NCI-H510A (cell line): ENCODE data around the gene IFITM5.

Experiments
- DNase-seq: peaks from one replicate; lab custom pipeline; 2025; lab: John Stamatoyannopoulos, UW

Gene IFITM5

DNA sequence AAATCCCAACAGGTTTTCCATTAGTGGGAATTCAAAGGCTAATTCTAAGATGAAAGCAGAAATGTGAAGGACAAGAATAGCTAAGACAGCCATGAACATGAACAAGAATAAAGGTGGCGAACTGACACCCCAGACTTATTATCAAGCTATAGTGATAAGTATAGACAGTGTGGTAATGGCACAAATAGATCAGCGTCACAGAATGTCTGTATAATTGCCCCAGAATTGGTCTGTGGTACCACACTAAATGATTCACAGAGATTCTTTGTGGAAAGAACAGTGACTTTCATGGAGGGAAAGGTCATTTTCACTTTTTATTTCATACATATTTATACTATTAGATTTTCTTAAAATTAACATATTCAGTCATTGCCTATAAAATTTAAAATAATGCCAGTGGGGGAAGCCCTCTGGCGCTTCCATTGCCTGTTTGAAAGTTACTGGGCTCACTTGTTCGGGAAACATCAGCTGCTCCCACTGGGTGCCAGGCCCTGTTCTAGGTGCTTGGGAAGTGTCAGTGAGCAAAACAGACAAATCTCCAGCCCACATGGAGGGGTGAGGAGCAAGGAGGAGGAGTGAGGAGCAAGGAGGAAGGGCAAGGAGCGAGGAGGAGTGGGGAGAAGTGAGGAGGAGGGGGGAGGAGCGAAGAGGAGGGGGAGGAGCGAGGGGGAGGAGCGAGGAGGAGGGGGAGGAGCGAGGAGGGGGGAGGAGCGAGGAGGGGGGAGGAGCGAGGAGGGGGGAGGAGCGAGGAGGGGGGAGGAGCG is 32.5 kb downstream of the IFITM5 start:
- DNase-seq, result no peak

DNA sequence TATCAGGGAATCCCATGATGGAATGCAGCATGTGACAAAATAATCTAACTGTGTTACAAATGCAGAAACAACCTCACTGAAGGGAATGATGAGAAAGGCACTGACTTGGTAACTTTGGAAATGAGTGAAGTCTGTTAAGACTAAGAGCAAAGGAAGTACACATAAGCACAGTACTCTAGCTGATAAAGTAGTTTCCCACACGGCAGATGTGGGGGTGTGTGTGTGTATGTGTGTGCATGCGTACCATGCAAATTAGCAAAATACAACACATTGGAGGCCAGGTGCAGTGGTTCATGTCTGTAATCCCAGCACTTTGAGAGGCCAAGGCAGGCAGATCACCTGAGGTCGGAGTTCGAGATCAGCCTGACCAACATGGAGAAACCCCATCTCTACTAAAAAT is 37.7 kb downstream of the IFITM5 start:
- no peak for DNase-seq

DNA sequence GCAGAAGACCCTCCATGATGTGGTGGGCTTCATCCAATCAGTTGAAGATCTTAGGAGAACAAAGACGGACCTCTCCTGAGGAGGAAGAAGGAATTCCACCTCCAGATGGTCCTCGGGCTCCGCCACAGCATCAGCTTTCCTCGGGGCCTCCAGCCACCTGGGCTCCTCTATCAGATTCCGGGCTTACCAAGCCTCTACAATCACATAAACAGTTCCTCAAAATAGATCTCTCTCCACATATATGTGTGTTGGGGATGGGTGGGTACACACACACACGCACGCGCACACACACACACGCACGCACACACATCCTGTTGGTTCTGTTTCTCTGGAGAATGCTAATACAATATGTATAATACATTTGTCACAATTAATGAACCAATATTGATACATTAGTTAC is 39.9 kb downstream of the IFITM5 start:
- DNase-seq, result no peak

DNA sequence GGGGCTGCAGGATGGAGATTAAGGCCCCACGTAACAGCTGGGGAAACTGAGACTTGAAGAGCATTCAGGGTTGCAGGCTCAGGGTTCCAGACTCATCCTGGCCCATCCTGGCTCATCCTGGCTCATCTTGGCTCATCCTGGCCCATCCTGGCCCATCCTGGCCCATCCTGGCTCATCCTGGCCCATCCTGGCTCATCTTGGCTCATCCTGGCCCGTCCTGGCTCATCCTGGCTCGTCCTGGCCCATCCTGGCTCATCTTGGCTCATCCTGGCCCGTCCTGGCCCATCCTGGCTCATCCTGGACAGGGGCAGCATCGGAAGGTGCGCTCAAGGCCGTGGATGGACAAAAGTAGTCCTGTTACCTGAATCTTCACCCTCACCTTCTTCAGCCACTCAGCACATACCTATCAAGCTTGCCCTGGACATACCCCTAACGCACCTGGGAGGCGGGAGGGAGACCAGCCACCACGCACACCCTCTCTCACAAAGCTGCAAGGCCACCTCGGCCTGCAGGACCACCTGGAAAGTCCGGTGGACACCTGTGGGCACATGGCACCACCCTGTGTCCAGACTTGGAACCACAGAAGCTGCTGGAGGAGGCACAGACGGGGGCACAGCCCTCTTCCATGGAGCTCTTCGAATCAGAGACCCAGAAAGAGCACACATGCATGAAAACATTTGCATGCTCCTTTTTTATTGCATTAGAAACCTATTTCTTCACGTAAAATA is 41.4 kb downstream of the IFITM5 start:
- no peak for DNase-seq

DNA sequence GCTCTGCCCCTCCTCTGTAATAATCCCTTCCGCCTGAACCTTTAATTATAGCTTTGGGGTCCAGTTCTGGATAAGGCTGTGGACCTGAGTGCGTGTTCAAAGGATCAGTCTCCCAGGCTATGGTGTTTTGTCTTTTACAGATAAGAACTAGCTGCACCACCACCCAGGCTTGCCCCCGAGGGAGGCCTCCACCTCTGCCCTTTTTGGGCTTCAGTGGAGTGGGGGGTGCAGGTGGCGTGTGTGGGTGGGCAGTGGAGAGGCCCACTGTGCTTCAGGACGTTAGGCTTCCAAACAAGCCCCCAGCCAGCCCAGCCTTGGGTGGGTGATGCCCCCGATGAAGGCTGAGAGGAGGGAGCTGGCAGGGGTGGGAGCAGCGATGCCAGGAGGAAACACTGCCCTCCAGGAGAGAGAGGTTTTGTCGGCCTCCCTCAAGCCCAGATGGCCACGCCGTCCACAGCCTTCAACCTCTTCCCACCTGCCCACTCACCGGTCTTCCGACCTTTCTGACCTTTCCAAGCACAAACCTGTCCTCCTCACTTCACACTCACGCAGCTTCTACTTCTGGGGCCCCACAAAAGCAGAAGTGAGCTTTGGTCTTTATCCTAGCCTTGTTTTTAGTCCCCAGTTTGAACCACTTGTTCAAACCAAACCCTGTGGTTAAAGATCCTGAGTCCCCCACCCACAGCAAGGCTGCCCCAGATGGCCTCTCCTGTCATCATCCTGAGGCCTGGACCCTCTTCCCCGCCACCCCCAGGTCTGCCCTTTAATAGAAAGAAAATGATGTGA is 42.2 kb downstream of the IFITM5 start:
- no peak for DNase-seq

DNA sequence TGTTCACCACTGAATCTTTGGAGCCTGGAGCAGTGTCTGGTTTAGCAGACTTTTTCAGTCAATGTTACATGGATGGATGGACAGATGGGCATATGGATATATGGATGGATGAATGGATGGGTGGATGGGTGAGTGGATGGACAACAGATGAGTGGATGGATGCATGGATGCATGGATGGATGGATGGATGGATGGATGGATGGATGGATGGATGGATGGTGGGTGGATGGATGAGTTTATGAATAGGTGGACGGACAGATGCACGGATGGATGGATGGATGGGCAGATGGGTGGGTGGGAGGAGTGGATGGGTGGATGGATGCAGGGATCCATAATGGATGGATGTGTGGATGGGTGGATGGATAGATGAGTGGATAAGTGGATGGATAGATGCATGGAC is 43.5 kb downstream of the IFITM5 start:
- no peak for DNase-seq

DNA sequence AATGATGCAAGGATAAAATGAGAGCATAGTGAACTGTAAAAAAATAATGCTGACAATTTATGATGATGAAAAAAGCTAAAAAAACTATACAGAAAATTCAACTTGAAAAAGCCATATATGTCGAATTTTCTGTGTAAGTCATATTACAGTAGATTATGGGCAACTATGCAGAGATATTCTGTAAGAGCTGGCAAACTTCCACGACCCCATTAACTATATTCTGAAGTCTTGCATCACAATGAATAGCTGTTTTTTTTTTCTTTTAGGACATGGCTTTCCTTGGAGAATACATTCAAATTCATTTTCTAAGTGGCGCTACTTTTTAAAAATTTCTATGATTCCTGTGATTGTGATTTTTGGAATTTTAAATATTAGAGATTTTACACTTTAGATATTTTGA is 44.1 kb downstream of the IFITM5 start:
- no peak for DNase-seq

DNA sequence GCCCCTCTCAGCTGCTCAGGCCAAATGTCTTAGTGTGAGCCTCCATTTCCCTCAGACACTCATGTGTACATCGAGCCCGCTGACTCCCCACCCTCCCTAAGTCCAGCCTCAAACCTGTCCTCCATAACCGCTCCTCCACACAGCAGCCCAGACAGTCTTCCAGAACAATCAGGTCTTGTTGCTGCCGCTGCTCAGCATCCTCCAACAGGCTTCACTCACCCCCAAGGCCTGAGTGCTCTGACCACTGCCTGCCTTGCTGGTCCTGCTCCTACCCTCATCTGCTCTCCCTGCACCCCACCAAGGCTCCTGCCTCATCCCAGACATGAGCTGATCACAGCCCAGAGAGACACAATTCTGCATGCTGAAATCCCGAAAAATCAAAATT is 45.4 kb downstream of the IFITM5 start:
- no peak for DNase-seq

DNA sequence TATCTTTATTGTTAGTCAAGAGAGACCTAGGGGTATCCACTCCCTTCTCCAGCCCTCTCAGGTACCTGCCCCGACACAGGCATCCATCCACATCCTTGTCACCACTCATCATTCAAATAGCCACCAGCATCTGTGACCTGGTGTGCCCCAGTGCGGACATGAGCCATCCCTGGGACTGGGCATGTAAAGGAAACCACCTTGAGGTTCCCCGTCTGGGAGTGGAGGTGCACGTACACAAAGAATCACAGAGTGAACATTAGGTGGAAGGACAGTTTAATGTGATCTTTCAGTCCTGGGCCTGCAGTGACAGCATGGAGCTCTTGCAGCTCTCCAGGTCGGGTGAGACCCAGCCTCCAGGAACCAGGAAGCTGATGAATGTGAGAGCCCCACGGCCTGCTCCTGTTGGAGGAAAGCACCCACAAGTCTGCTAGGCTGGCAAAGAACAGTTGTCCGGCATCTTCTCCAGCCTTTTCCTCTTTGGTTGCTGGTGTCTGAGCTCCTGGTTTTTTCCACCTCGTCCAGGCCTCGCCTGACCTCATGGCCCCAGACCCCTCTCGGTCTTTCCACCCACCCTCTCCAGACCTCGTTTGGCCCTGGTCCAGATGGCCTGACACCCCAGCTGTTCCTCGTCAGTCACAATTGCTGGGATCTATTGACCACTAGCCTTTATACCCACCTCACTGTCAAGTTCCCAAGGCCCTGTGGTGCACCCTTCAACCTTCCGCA is 46.0 kb downstream of the IFITM5 start:
- no peak for DNase-seq

DNA sequence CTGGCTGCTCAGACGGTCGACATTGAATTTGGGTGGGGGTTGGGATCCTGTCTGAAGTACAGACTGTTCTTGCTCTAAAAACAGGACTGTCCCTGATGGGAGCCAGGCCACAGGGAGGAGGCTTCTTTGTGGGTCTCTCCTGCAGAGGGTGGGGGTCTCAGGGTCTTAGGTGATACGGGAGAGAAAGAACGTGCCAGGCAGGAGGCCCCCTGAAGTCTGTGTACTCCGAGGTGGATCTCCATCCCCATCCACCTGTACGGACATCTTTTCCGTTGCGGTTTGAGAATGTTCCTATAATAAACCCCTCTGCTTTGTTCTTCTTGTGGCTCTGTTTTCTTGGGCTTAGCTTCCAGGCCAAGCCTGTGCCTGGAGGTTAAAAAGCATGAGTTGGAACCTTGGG is 46.7 kb downstream of the IFITM5 start:
- no peak for DNase-seq

DNA sequence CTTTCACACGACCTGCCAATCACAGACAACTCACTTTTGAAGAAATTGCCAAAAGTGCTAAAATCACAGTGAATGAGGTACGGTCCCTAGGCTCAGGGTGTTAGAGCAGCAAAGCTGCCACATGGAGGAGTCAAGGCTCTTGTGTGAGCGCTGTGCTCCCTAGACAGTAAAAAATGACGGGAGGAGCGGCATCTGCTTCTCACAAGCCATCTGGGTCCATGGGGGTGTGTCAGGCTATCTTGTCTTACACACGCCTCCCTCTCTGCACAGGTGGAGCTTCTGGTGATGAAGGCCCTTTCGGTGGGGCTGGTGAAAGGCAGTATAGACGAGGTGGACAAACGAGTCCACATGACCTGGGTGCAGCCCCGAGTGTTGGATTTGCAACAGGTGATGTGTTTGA is 47.8 kb downstream of the IFITM5 start:
- DNase-seq, result no peak

DNA sequence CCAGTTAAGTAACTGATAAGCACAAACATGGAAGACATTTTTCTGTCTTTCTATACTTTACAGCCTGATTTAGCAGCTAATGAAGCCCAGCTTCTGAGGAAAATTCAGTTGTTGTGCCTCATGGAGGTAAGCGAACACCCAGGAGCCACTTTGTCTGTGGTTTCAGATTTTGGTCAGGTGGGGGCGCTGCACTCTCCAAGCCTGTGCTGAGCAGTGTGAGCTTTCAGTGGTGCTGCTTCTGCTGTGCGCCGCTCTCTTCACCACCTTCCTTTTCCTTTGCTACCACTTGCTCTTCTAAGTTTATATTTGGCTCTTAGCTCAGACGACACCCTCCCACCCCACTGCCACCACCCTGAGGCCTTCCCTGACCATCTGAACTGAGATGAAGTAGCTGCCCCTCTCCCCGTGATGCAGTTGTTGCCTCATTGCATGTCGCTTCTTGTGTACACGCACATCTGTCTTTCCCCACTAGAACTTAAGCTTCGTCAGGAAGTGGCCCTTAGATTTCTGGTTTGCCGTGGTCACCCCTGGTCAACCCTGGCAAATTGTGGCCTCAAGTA is 48.5 kb downstream of the IFITM5 start:
- no peak for DNase-seq

DNA sequence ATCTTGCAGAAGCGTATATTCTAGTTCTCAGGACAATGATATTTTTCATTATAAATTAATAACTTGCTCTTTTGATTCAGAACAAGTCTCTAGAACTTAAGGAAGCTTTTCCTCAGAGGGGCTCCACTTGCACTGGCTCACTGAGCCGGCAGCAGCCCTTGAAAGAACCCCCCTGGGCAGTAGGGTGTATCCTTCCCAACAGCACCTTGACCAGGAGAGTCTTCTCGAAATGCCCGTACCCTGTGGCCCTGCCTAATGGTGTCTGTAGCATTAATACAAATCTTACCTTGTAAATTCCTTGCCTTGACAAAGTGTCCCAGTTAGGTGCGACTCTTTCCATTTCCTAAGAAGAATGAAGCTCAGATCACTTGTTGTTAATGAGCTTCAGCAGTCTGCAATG is 49.1 kb downstream of the IFITM5 start:
- DNase-seq, result no peak

DNA sequence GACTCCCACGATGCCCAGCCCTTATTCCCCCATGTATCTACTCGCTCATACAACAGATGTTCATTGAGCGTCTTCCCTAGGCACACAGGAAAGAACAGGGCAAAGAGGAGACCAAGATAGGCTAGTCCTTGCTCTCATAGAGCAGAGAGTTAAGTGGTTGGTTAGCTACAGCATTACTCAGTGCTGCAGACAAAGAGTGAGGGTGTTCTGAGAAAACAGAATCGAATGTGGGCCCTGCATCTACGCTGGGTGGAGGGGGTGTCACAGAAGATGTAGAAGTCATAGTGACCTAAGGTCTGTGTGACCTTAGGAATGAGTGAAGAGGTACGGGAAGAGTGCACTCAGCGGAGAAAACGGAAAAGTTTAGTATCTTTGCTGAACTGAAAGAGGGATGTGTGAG is 50.3 kb downstream of the IFITM5 start:
- no peak for DNase-seq
